ENCODE data around the gene HDAC7. TPM values are rescaled to one million over a fixed set of nuclear protein-coding genes. Genes with fewer than 3 reads are reported as not detected.
A peak's percentile ranks its signal among the peaks of the same experiment; 100 is the strongest.
"Not testable (repeated sequence)": the region's sequence is repeated elsewhere in the genome, so short reads cannot be mapped to it uniquely, and the experiment has no call there.

The HDAC7 gene
- total and polyA plus RNA-seq, 3 experiments from 2014 or later = 23.1 to 207 (median 206) TPM

DNA sequence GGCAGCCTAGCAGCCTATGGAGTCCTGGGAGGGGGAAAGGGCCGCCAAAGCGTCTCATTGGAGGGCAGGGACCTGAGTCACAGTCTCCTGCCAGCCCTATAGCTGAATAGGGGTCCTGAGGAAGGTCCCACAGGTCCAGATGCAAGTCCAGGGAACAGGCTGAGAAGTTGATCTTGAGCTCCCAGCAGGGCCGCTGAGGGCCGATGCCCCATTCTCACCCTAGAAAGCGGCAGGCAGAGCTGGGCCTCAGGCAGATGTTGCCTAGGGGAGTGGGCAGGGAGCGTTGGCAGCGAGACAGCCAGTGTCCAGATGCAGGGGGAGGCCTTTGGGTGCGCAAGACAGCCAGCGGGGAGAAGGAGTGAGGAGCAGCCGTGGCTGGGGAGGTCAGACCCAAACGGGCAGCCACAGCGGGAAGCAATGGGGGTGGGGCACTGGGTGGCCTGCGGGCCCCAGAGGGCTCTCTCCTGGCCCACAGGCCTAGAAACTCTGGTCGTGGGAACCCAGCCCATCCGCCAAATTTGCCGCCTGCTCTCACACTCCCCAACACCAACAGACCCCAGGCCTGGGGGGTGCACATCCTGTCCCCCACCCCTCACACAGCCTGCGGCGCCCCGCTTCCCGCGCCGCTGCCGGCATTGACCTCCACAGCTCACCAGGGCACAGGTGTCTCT, 1.1 kb downstream of the HDAC7 start:
- peak in 4 of 5 donors; percentile 28 to 64 (median 52) for DNase-seq
- Histone ChIP-seq H3K4me1 (ENCODE audit: insufficient read depth, low read length) (peaks cover 79% of the 10 kb centered on the region), H3K4me3 (ENCODE audit: low read length) (peak overlapping the region; percentile 57), H3K27me3 (ENCODE audit: insufficient read depth, low read length, poor library complexity, severe bottlenecking) (no peaks in the 10 kb centered on the region), H3K27ac (ENCODE audit: low read depth, low read length) (peak overlapping the region; percentile 71), H3K9me3 (ENCODE audit: low read length) (no peaks in the 10 kb centered on the region), H3K36me3 (ENCODE audit: insufficient read depth, low read length) (no peaks in the 10 kb centered on the region)
- no peaks in the 10 kb centered on the region for H3K9me3 Mint-ChIP-seq
- H3K4me3 Mint-ChIP-seq = peak overlapping the region; percentile 90 to 97 (median 93)
- ChIA-PET POLR2A (interaction anchor here (0.6 to 3.0 kb wide), 7 partner anchors 8 to 137 kb away, joined by 3 to 23 read pairs (median 3); no protein-coding TSS in a partner anchor), CTCF (interaction anchor here (0.9 to 24.2 kb wide), 8 partner anchors 10 to 113 kb away, joined by 3 to 452 read pairs (median 4); partner anchors contain the start of gene RPAP3)
- peak overlapping the region; percentile 81 to 99 (median 94) for H3K27ac Mint-ChIP-seq
- peaks cover 0 to 11% (median 0%) of the 10 kb centered on the region in 3 donors for H3K36me3 Mint-ChIP-seq
- H3K27me3 Mint-ChIP-seq = peaks cover 0 to 1% of the 10 kb centered on the region in 2 donors
- H3K4me1 Mint-ChIP-seq = peaks cover 76 to 88% (median 88%) of the 10 kb centered on the region in 3 donors

DNA sequence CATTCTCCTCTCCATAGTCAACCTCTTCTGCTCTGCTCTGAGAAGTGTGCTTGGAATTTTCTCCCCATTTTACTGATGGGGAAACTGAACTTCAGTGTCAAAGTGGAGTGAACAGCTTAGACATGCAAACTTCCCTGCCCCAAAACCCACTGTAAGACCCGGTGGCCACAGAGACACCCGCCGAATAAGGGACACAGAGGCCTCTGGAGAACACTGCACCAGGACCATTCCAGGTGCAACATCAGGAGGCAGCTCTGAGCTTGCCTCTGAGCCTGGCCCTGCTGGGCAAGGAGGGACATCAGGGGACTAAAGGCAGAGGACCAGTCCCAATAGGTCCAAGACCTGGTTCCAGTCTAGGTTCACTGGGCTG, 1.7 kb downstream of the HDAC7 start:
- peaks cover 0 to 11% (median 0%) of the 10 kb centered on the region in 3 donors for H3K36me3 Mint-ChIP-seq
- peak overlapping the region; percentile 90 to 97 (median 93) for H3K4me3 Mint-ChIP-seq
- peaks cover 78% of the 10 kb centered on the region for H3K4me1 ChIP-seq (ENCODE audit: insufficient read depth, low read length)
- DNase-seq = no peak
- no peaks in the 10 kb centered on the region for H3K9me3 ChIP-seq (ENCODE audit: low read length)
- peaks cover 75 to 88% (median 87%) of the 10 kb centered on the region in 3 donors for H3K4me1 Mint-ChIP-seq
- H3K27me3 Mint-ChIP-seq = peaks cover 0 to 2% of the 10 kb centered on the region in 2 donors
- POLR2A ChIA-PET = interaction anchor here (0.6 to 3.0 kb wide), 5 partner anchors 7 to 17 kb away, joined by 3 to 23 read pairs (median 5); no protein-coding TSS in a partner anchor
- CTCF ChIA-PET = interaction anchor here (0.8 to 24.2 kb wide), 10 partner anchors 9 to 145 kb away, joined by 3 to 452 read pairs (median 6); partner anchors contain the start of genes RPAP3, SLC48A1 and TMEM106C
- H3K27ac ChIP-seq (ENCODE audit: low read depth, low read length) = peak overlapping the region; percentile 71
- no peaks in the 10 kb centered on the region for H3K27me3 ChIP-seq (ENCODE audit: insufficient read depth, low read length, poor library complexity, severe bottlenecking)
- H3K9me3 Mint-ChIP-seq = no peaks in the 10 kb centered on the region
- peak overlapping the region; percentile 81 to 99 (median 94) for H3K27ac Mint-ChIP-seq
- H3K4me3 ChIP-seq (ENCODE audit: low read length) = peak overlapping the region; percentile 57
- no peaks in the 10 kb centered on the region for H3K36me3 ChIP-seq (ENCODE audit: insufficient read depth, low read length)

- peak overlapping the region; percentile 81 to 99 (median 94) for H3K27ac Mint-ChIP-seq
- DNase-seq = no peak
- peaks cover 0 to 11% (median 0%) of the 10 kb centered on the region in 3 donors for H3K36me3 Mint-ChIP-seq
- H3K4me1 Mint-ChIP-seq = peaks cover 75 to 90% (median 87%) of the 10 kb centered on the region in 3 donors
- peaks cover 76% of the 10 kb centered on the region for H3K4me1 ChIP-seq (ENCODE audit: insufficient read depth, low read length)
- H3K36me3 ChIP-seq (ENCODE audit: insufficient read depth, low read length) = no peaks in the 10 kb centered on the region
- H3K9me3 Mint-ChIP-seq = no peaks in the 10 kb centered on the region
- H3K4me3 Mint-ChIP-seq = peak overlapping the region; percentile 90 to 97 (median 93)
- peak overlapping the region; percentile 57 for H3K4me3 ChIP-seq (ENCODE audit: low read length)
- POLR2A ChIA-PET = interaction anchor here (1.2 to 3.0 kb wide), 2 partner anchors 9 to 12 kb away, joined by 3 to 23 read pairs; no protein-coding TSS in a partner anchor
- peaks cover 0 to 2% of the 10 kb centered on the region in 2 donors for H3K27me3 Mint-ChIP-seq
- H3K27me3 ChIP-seq (ENCODE audit: insufficient read depth, low read length, poor library complexity, severe bottlenecking) = no peaks in the 10 kb centered on the region
- no peaks in the 10 kb centered on the region for H3K9me3 ChIP-seq (ENCODE audit: low read length)
- CTCF ChIA-PET = interaction anchor here (0.8 to 24.2 kb wide), 14 partner anchors 9 to 146 kb away, joined by 3 to 452 read pairs (median 5); partner anchors contain the start of genes RAPGEF3, SLC48A1 and TMEM106C
- H3K27ac ChIP-seq (ENCODE audit: low read depth, low read length) = peak overlapping the region; percentile 71
Measured at GRCh38 chr12:47817272-47818006, 2.3 kb downstream of the HDAC7 start.

DNA sequence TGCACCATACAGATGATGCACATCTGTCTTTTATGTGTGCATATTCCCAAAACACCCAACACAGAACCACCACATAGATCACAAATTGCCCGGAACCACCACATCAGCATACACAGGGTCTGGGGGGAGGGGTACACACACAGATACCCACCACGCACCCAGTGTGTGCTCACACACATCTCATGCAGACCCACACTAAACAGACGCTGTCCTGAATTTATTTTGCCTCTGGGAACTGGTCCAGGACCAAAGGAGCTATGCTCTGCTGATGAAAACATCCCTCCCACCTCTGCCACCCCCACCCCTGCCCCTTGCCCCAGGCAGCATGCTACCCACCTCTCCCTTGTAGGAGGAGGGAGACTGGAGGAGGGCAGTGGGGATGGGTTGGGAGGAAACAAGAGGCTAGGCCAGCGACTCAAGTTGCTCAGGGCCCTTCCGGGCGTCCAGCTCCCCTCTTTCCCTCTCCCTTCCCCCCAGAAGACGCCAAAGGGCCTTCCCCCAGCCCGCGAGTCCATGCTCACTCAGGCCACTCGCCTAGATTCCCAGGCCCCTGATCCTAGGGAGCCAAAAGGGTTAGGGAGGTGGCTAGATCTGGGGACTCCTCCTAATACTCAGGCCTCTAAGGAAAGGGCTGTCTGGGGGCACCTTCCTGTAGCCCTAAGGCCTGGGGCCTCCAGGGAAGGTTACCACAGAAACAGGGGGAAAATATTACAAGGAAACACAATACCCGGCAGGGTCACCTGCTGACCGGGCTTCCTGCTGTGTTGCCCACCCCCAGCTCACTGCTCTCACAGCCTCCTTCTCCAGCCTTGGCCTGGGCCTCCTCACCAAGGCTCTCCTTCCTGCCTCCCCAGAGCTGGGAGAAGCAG, 3.1 kb downstream of the HDAC7 start:
- POLR2A ChIA-PET = interaction anchor here (1.2 to 3.0 kb wide), 2 partner anchors 9 to 12 kb away, joined by 3 to 23 read pairs; no protein-coding TSS in a partner anchor
- peaks cover 0 to 11% (median 0%) of the 10 kb centered on the region in 3 donors for H3K36me3 Mint-ChIP-seq
- peak overlapping the region; percentile 57 for H3K4me3 ChIP-seq (ENCODE audit: low read length)

GRCh38 chr12:47815447-47815846, 4.3 kb downstream of the HDAC7 start:
- peaks cover 0 to 11% (median 0%) of the 10 kb centered on the region in 3 donors for H3K36me3 Mint-ChIP-seq
- peaks cover 76 to 90% (median 87%) of the 10 kb centered on the region in 3 donors for H3K4me1 Mint-ChIP-seq
- H3K9me3 Mint-ChIP-seq; POLR2A ChIA-PET; H3K9me3 ChIP-seq (ENCODE audit: low read length); H3K27me3 Mint-ChIP-seq; DNase-seq; H3K36me3 ChIP-seq (ENCODE audit: insufficient read depth, low read length); H3K27me3 ChIP-seq (ENCODE audit: insufficient read depth, low read length, poor library complexity, severe bottlenecking); H3K27ac ChIP-seq (ENCODE audit: low read depth, low read length); H3K4me3 ChIP-seq (ENCODE audit: low read length): not testable (repeated sequence)
- CTCF ChIA-PET = interaction anchor here (24.2 kb wide), 1 partner anchor 20 kb away, joined by 452 read pairs; no protein-coding TSS in a partner anchor
- peak overlapping the region; percentile 93 to 99 (median 97) for H3K27ac Mint-ChIP-seq
- peaks cover 81% of the 10 kb centered on the region for H3K4me1 ChIP-seq (ENCODE audit: insufficient read depth, low read length)
- H3K4me3 Mint-ChIP-seq = peak overlapping the region in 6 of 7 donors; percentile 19 to 90 (median 87)

More for the DNA sequence above, 3.1 kb downstream of the HDAC7 start:
- Mint-ChIP-seq H3K27me3 (peaks cover 0 to 2% of the 10 kb centered on the region in 2 donors), H3K4me3 (peak overlapping the region; percentile 90 to 97 (median 93)), H3K4me1 (peaks cover 73 to 90% (median 87%) of the 10 kb centered on the region in 3 donors), H3K27ac (peak overlapping the region; percentile 87 to 99 (median 95)), H3K9me3 (no peaks in the 10 kb centered on the region)
- CTCF ChIA-PET = interaction anchor here (0.8 to 24.2 kb wide), 11 partner anchors 8 to 147 kb away, joined by 3 to 452 read pairs (median 5); partner anchors contain the start of genes RAPGEF3 and TMEM106C
- H3K27me3 ChIP-seq (ENCODE audit: insufficient read depth, low read length, poor library complexity, severe bottlenecking) = no peaks in the 10 kb centered on the region
- DNase-seq = no peak
- H3K9me3 ChIP-seq (ENCODE audit: low read length) = no peaks in the 10 kb centered on the region
- no peaks in the 10 kb centered on the region for H3K36me3 ChIP-seq (ENCODE audit: insufficient read depth, low read length)
- peak overlapping the region; percentile 33 for H3K27ac ChIP-seq (ENCODE audit: low read depth, low read length)
- H3K4me1 ChIP-seq (ENCODE audit: insufficient read depth, low read length) = peaks cover 80% of the 10 kb centered on the region

- H3K4me1 Mint-ChIP-seq = peaks cover 78 to 94% (median 89%) of the 10 kb centered on the region in 3 donors
- no peak for DNase-seq
- peak overlapping the region; percentile 72 for H3K4me3 ChIP-seq (ENCODE audit: low read length)
- peak overlapping the region; percentile 86 for H3K27ac ChIP-seq (ENCODE audit: low read depth, low read length)
- no peaks in the 10 kb centered on the region for H3K9me3 Mint-ChIP-seq
- POLR2A ChIA-PET = interaction anchor here (1.0 to 2.0 kb wide), 3 partner anchors 10 to 24 kb away, joined by 3 to 6 read pairs (median 6); no protein-coding TSS in a partner anchor
- H3K36me3 ChIP-seq (ENCODE audit: insufficient read depth, low read length) = no peaks in the 10 kb centered on the region
- peaks cover 0 to 1% of the 10 kb centered on the region in 2 donors for H3K27me3 Mint-ChIP-seq
- peaks cover 0 to 8% (median 0%) of the 10 kb centered on the region in 3 donors for H3K36me3 Mint-ChIP-seq
- CTCF ChIA-PET = interaction anchor here (1.6 to 24.2 kb wide), 3 partner anchors 7 to 36 kb away, joined by 6 to 452 read pairs (median 11); no protein-coding TSS in a partner anchor
- H3K27ac Mint-ChIP-seq = peak overlapping the region; percentile 93 to 99 (median 97)
- no peaks in the 10 kb centered on the region for H3K27me3 ChIP-seq (ENCODE audit: insufficient read depth, low read length, poor library complexity, severe bottlenecking)
- peaks cover 86% of the 10 kb centered on the region for H3K4me1 ChIP-seq (ENCODE audit: insufficient read depth, low read length)
- peak overlapping the region; percentile 62 to 94 (median 90) for H3K4me3 Mint-ChIP-seq
- H3K9me3 ChIP-seq (ENCODE audit: low read length) = no peaks in the 10 kb centered on the region
Measured at GRCh38 chr12:47814539-47815170, 5.0 kb downstream of the HDAC7 start.

Measured in CD8-positive, alpha-beta memory T cell (primary cell).